GM18861 (cell line): ENCODE data around the gene ACOT7.
A peak's percentile ranks its signal among the peaks of the same experiment; 100 is the strongest.
"Not testable (repeated sequence)": the region's sequence is repeated elsewhere in the genome, so short reads cannot be mapped to it uniquely, and the experiment has no call there.

ENCODE experiments used
- ATAC-seq: cut with Tn5 transposase; IDR thresholded peaks from one replicate; pipeline ENCODE4 v1.9.1; 2021; ENCODE audit not compliant: unreplicated experiment

Gene ACOT7

GRCh38 chr1:6241887-6242740 is 151.5 kb downstream of the ACOT7 start:
- no peak for ATAC-seq

GRCh38 chr1:6241107-6241886 is 152.3 kb downstream of the ACOT7 start:
- no peak for ATAC-seq

GRCh38 chr1:6239950-6240768 is 153.4 kb downstream of the ACOT7 start:
- no peak for ATAC-seq

GRCh38 chr1:6239213-6239752 is 154.3 kb downstream of the ACOT7 start:
- no peak for ATAC-seq

GRCh38 chr1:6237093-6237492 is 156.5 kb downstream of the ACOT7 start:
- no peak for ATAC-seq

GRCh38 chr1:6235296-6235677 is 158.3 kb downstream of the ACOT7 start:
- ATAC-seq, result peak; percentile 12

GRCh38 chr1:6234502-6235295 is 158.9 kb downstream of the ACOT7 start:
- no peak for ATAC-seq

GRCh38 chr1:6233376-6233775 is 160.2 kb downstream of the ACOT7 start:
- no peak for ATAC-seq

- no peak for ATAC-seq
Observed at GRCh38 chr1:6225651-6226050, 167.9 kb downstream of the ACOT7 start.

- ATAC-seq, result no peak
Observed at GRCh38 chr1:6224718-6225117, 168.8 kb downstream of the ACOT7 start.

GRCh38 chr1:6223617-6224016 is 169.9 kb downstream of the ACOT7 start:
- no peak for ATAC-seq

- no peak for ATAC-seq
Observed at GRCh38 chr1:6222636-6223035, 170.9 kb downstream of the ACOT7 start.

GRCh38 chr1:6221210-6221784 is 172.3 kb downstream of the ACOT7 start:
- ATAC-seq, result no peak

GRCh38 chr1:6220236-6220635 is 173.3 kb downstream of the ACOT7 start:
- ATAC-seq, result no peak

GRCh38 chr1:6219641-6220040 is 173.9 kb downstream of the ACOT7 start:
- ATAC-seq, result not testable (repeated sequence)

GRCh38 chr1:6218375-6219164 is 175.0 kb downstream of the ACOT7 start:
- no peak for ATAC-seq
